Ovary (tissue), 3 donors: ENCODE results near the gene FAM9C.

Experiments
- EP300 ChIP-seq: sonication (generic); formaldehyde crosslinking; IDR thresholded peaks from one replicate; pipeline ENCODE4 v1.6.1; 2017; ENCODE audit warnings: antibody characterized with exemption
- POLR2A ChIP-seq: fragments of 450-650 bp; IDR thresholded peaks from one replicate; pipeline ENCODE4 v1.6.1; 2017; ENCODE audit warnings: antibody characterized with exemption, mild to moderate bottlenecking, moderate library complexity
- TF ChIP-seq, protein P1 (sequence below), 3 donors: fragments of 450-650 bp in 2 of 3; fragments of 200-600 bp in 1 of 3; IDR thresholded peaks; one replicate each; pipeline versions ENCODE4 v1.5.1 to v1.8.0; 2016 to 2022; ENCODE audit warnings: antibody characterized with exemption in 3 of 3, mild to moderate bottlenecking in 1 of 3
- donor health status: DM: no; HTN: no; CAD: no.

- TF ChIP-seq, protein P1, sequence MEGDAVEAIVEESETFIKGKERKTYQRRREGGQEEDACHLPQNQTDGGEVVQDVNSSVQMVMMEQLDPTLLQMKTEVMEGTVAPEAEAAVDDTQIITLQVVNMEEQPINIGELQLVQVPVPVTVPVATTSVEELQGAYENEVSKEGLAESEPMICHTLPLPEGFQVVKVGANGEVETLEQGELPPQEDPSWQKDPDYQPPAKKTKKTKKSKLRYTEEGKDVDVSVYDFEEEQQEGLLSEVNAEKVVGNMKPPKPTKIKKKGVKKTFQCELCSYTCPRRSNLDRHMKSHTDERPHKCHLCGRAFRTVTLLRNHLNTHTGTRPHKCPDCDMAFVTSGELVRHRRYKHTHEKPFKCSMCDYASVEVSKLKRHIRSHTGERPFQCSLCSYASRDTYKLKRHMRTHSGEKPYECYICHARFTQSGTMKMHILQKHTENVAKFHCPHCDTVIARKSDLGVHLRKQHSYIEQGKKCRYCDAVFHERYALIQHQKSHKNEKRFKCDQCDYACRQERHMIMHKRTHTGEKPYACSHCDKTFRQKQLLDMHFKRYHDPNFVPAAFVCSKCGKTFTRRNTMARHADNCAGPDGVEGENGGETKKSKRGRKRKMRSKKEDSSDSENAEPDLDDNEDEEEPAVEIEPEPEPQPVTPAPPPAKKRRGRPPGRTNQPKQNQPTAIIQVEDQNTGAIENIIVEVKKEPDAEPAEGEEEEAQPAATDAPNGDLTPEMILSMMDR (IDR thresholded peaks at IDR 0.05) = no peak
- no peak for TF ChIP-seq POLR2A
- no peak for TF ChIP-seq EP300
These were observed 40.2 kb upstream of the FAM9C start for GRCh38 chrX:13084611-13085010.
